ENCODE measurements around the gene DIDO1. TPM values are rescaled to one million over a fixed set of nuclear protein-coding genes. Genes with fewer than 3 reads are reported as not detected.

The DIDO1 gene
- total and polyA plus RNA-seq, 2 of the 4 experiments (the other 2 are of a cell fraction) = 21.8 to 28.1 TPM

- 93% methylated on average over 10 of the region's 16 CpGs; no CpG with 5 or more reads in 1 of the 2 experiments for WGBS, 2 experiments (ENCODE audit: extremely low coverage in 2 of 2, insufficient read length in 1 of 2)
- Histone ChIP-seq H2BK5ac (ENCODE audit: low read depth, low read length, poor library complexity, severe bottlenecking) (no peak overlapping the region), H2BK120ac (ENCODE audit: low read depth, low read length) (no peak overlapping the region), H3K79me1 (ENCODE audit: low read depth in 1 of 2, low read length in 2 of 2) (peaks cover 33 to 89% of the 10 kb centered on the region in 2 experiments), H3K23ac (ENCODE audit: low read depth, low read length) (no peak overlapping the region), H3K9me1 (ENCODE audit: insufficient read depth, low read length) (peaks cover 19% of the 10 kb centered on the region), H3K27me3 (ENCODE audit: control insufficient read depth, insufficient read depth, low read length) (no peaks in the 10 kb centered on the region), H2BK15ac (ENCODE audit: low read depth, low read length) (no peak overlapping the region), H4K8ac (ENCODE audit: low read depth in 2 of 2, low read length in 2 of 2) (no peak overlapping the region), H3K4ac (ENCODE audit: low read depth, low read length) (no peak overlapping the region), H2AFZ (replicated peaks; ENCODE audit: low read length, poor library complexity) (no peak overlapping the region), H2AK9ac (replicated peaks; ENCODE audit: low read depth, low read length, poor library complexity) (no peak overlapping the region), H3K18ac (ENCODE audit: low read depth, low read length) (no peak overlapping the region), H3K4me3 (ENCODE audit: insufficient read depth, low read depth, low read length) (no peak overlapping the region), H3K36me3 (ENCODE audit: control insufficient read depth, insufficient read depth, low read length) (peaks cover 75% of the 10 kb centered on the region), H3K4me1 (ENCODE audit: control insufficient read depth, insufficient read depth, low read length) (peaks cover 25% of the 10 kb centered on the region), H2BK20ac (ENCODE audit: low read depth, low read length) (no peak overlapping the region), H3K56ac (ENCODE audit: extremely low read depth, insufficient read depth, low read length) (no peak overlapping the region), H3K4me2 (ENCODE audit: low read depth, low read length) (no peak overlapping the region), H4K91ac (ENCODE audit: insufficient read depth, low read depth, low read length) (no peak overlapping the region), H3K14ac (replicated peaks; ENCODE audit: low read depth, low read length) (no peak overlapping the region), H3K9me3 (ENCODE audit: control insufficient read depth, insufficient read depth, low read length) (no peaks in the 10 kb centered on the region), H3K9ac (ENCODE audit: low read depth, low read length) (no peak overlapping the region), H2AK5ac (ENCODE audit: low read depth, low read length) (no peak overlapping the region), H4K20me1 (ENCODE audit: insufficient read depth, low read length) (peaks cover 77% of the 10 kb centered on the region), H4K5ac (ENCODE audit: low read depth, low read length) (no peak overlapping the region), H3K27ac (ENCODE audit: insufficient read depth, low read length) (no peak overlapping the region)
- DNase-seq (no peak), ATAC-seq (ENCODE audit: low read depth) (no peak)
- intact Hi-C loops (cut with micrococcal nuclease) = no loop called here
- ChIA-PET POLR2A (ENCODE audit: unreplicated experiment) (no interaction called here), CTCF (no interaction called here)
- no TSS peak for BruUV-seq (replicated peaks)
- TF ChIP-seq BHLHE40 (IDR thresholded peaks at IDR 0.05; ENCODE audit: low read depth, low read length) = no peak
- TF ChIP-seq RCOR1 (IDR thresholded peaks at IDR 0.05; ENCODE audit: insufficient replicate concordance, low read length) = no peak
- TF ChIP-seq USF2 (IDR thresholded peaks at IDR 0.05; ENCODE audit: low read depth, low read length) = no peak
- TF ChIP-seq SMC3 (IDR thresholded peaks at IDR 0.05; ENCODE audit: low read depth, low read length) = no peak
- TF ChIP-seq RAD21 (IDR thresholded peaks at IDR 0.05; ENCODE audit: low read length) = no peak
- TF ChIP-seq MAZ (IDR thresholded peaks at IDR 0.05; ENCODE audit: borderline replicate concordance, low read depth, low read length) = no peak
- no peak for TF ChIP-seq CTCF (conservative IDR thresholded peaks at IDR 0.05; ENCODE audit: low read depth, low read length)
- TF ChIP-seq NFE2L2 (IDR thresholded peaks at IDR 0.05; ENCODE audit: low read depth, low read length) = no peak
- TF ChIP-seq MAFK (IDR thresholded peaks at IDR 0.05; ENCODE audit: low read depth, low read length) = no peak
- TF ChIP-seq FOS (IDR thresholded peaks at IDR 0.05; ENCODE audit: low read depth, low read length) = no peak
- no peak for TF ChIP-seq MXI1 (IDR thresholded peaks at IDR 0.05; ENCODE audit: borderline replicate concordance, low read depth, low read length)
- TF ChIP-seq POLR2A (IDR thresholded peaks at IDR 0.05; ENCODE audit: low read depth, low read length) = no peak
- TF ChIP-seq CEBPB (IDR thresholded peaks at IDR 0.05; ENCODE audit: low read depth, low read length) = no peak
- TF ChIP-seq, protein P1, sequence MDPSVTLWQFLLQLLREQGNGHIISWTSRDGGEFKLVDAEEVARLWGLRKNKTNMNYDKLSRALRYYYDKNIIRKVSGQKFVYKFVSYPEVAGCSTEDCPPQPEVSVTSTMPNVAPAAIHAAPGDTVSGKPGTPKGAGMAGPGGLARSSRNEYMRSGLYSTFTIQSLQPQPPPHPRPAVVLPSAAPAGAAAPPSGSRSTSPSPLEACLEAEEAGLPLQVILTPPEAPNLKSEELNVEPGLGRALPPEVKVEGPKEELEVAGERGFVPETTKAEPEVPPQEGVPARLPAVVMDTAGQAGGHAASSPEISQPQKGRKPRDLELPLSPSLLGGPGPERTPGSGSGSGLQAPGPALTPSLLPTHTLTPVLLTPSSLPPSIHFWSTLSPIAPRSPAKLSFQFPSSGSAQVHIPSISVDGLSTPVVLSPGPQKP (IDR thresholded peaks at IDR 0.05; ENCODE audit: borderline replicate concordance, low read depth, low read length) = no peak
- no peak for TF ChIP-seq CHD1 (IDR thresholded peaks at IDR 0.05; ENCODE audit: low read depth, low read length)
- no peak for TF ChIP-seq RFX5 (IDR thresholded peaks at IDR 0.05; ENCODE audit: low read depth, low read length)
- in situ Hi-C loops (cut with MboI; ENCODE audit: low sequenced_read_pairs) = no loop called here
- dilution Hi-C loops (cut with HindIII; ENCODE audit: low sequenced_read_pairs, unreplicated experiment) = no loop called here
These were observed 20.1 kb downstream of the DIDO1 start for GRCh38 chr20:62906209-62906608.

Measured in IMR-90 (cell line).